GM18517 (cell line): ENCODE measurements around the gene CMIP.
"Not testable (repeated sequence)": the region's sequence is repeated elsewhere in the genome, so short reads cannot be mapped to it uniquely, and the experiment has no call there.

Experiments
- ATAC-seq: cut with Tn5 transposase; IDR thresholded peaks from one replicate; pipeline ENCODE4 v1.9.1; 2021; ENCODE audit warnings: mild to moderate bottlenecking, moderate library complexity; ENCODE audit not compliant: unreplicated experiment

CMIP gene

DNA sequence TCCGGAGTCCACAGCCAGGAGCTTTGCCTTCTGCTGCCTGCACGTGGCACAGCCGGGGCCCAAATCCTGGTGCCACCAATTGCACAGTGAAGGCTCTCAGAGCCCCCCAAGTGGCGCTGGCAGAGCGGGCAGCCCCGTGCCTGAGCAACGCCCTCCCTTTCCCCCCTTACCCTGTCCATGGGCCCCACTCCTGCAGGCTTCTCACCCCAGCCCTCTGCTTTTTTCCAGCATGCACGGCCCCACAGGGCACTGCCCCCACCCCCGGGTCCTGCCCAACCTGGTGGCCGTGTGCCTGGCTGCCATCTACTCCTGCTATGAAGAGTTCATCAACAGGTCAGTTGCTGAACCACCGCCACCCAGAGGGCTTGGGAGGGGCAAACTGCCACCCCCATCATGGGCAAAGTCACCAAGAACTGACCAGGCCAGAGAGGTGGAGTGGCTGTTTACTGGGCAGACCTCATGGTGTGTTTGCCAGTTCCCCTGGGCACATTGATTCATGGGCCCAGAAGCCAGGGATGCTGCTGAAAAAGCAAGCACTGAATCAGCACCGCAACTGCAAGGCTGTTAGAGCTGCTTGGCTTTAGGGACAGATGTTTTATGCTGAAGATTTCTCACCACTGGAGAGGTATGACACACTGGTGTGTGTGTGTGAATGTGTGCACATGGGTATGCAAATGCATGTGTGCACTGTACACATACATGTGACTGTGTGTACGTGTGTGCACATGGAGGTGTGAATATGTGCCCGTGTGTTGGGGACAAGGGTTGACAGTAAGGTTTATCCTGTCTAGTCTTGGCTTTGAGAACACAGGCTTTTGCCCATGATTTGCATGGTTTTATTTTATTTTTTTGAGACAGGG is 227.4 kb downstream of the CMIP start:
- ATAC-seq: no peak

DNA sequence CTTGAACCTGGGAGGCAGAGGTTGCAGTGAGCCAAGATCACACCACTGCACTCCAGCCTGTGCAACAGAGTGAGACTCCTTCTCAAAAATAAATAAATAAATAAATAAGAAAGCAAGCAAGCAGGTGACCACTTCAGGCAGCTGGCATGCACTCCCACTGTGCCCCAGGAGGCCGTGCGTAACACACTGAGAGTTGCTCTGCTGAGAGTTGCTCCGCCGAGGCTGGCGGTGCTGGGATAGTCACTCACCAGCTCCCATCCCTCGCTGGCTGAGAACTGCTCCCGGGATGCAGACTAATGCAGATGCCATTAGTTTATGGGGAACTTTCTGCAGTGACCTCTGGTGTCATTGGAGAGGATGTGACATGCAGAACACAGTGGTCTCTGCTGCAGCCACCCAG is 228.8 kb downstream of the CMIP start:
- no peak for ATAC-seq

DNA sequence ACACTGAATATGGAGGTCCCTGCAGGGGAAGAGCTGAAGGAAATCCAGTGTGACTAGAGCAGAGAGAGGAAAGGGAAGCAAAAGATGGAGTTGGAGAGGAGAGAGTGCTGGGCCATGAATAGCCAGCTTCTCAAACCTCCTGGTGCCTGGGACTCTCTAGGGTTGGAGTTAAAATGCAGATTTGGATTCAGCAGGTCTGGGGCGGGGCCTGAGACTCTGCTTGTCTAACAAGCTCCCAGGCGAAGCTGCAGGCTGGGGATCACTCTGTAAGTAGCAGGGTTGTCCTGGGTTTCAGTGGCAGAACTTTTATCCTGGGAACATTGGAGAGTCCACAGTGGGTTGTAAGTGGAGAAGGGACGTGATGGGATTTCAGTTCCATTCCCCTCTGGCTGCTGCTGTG is 231.1 kb downstream of the CMIP start:
- ATAC-seq: no peak

DNA sequence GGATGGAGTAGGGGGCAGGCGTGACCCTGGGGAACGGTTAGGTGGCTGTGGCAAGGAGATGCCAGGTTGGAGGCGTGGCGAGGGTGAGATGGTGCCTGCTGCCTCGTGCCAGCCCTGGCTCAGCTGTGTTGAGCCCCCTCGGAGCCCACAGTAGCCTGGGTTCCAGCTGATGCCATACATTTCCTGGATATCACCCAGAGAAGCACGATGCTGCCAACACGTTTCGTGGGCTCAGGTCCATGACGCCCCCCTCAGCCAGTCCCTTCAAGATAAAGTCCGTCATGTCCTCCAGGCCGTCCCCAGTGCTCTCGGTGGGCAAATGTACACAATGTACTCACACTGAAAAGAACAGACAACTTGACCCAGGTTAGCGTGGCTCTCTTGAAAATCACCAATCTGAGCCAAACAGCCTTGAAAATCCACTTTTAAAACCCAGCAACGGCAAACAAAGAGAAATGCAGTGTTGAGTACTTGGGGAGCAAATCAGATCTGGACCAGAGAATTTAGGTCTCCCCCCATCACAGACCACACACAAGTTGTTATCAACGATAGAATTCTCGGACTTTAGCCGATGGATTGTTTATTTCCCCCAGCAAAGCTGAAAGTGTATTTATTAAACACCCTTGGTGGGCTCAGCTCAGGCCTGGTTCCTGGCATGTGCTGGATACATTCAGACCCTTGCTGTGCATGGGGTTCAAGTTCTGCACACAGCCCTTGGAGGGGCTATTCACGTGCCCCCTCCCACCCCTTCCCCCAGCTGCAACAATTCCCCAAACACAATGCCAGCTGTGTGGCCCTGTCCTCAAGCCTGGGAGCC is 231.7 kb downstream of the CMIP start:
- no peak for ATAC-seq

DNA sequence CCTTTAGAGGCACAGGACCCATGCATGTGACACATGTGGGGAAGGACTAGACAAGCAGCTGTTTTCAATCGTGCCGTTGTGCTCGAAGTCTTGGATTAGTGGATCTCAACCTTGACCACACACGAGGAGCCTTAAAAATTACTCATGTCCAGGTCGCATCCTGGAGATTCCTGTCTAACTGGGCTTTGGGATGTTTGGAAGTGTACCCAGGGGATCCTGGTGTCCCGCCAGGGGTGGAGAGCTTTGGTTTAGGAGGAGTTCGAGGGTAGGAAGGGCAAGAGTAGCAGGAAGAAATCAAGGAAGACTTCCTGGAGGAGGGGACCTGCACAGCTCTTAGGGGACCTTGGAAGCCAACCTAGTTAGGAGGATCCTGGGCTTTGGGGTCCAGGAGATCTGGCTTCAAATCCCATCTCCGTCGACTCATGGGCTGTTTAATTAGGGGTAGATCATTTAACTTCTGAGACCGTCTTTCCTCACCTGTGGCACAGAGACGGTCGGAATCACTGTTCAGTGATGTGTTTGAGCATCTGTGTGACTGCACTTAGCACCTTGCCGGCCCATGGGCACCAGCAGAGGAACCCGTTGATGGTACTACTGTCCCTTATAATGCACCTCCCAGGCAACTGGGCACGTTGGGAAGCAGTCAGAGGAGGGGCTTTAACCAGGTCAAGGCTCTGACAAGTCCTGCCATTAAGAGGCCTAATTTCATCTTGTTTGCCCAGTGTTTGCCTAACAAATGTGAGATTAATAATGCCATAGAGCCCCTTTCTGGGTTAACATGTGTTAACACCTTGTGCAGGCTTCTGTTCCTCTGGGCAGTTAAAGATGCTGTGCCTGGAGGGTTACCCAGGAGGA is 232.5 kb downstream of the CMIP start:
- ATAC-seq: no peak

DNA sequence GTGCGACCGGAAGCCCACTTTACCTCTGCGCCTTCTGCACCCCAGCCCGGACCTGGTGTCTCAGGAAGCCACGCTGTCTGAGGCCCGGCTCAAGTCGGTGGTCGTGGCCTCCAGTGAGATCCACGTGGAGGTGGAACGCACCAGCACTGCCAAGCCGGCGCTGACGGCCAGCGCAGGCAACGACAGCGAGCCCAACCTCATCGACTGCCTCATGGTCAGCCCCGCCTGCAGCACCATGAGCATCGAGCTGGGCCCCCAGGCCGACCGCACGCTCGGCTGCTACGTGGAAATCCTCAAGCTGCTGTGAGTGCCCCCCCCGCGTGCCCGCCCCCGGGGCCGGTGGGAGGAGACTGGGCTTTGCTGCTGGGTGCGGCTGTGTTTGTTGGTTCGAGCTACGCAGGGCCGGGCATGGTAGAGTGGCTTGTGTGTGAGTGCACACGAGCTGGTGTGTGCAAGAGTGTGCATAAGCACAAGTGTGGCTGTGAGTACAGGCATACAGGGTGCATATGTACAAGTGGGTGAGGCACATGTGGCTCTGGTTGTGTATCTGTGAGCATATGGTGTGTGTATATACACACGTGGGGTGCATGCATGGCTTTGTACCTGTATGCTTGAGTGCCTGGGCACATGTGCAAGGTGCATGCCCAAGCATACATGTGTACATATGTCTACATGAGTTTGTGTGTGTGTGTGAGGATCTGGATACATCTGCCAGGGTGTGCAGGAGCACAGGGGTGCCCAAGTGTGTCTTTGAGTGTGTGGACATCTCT is 233.9 kb downstream of the CMIP start:
- no peak for ATAC-seq

DNA sequence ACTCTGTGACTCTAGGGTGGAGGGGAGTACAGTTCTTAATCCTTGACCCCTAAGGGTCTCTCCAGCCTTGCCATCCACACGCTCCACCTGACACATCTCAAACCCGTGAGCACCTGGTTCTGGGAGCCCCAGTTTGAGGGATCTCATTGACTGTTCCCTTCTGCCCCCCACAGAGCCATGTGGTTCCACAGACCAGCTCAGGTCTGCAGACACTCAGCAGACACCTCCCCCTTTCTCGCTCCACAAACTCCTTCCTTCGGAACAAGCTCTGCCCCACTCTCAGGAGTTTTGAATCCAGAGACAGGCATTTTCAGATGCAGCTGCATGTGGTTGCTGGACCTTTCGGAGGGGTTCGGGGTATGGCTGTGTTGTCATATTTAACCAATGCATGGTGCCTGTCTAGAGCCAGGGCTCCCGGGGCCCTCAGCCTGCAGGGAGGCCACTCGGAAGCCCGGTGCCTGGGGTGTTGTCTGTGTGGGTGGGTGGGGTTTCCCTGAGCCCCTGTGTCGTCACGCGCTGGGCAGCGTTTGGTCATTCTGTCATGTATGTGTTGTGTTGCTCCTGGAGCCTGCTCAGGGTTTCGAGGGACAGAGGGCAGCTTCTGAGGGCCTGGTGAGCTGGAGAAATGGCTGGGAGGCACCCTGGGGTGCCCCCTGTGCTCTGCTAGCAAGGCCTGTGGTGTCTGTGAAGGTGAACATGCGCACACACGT is 235.3 kb downstream of the CMIP start:
- ATAC-seq: no peak

DNA sequence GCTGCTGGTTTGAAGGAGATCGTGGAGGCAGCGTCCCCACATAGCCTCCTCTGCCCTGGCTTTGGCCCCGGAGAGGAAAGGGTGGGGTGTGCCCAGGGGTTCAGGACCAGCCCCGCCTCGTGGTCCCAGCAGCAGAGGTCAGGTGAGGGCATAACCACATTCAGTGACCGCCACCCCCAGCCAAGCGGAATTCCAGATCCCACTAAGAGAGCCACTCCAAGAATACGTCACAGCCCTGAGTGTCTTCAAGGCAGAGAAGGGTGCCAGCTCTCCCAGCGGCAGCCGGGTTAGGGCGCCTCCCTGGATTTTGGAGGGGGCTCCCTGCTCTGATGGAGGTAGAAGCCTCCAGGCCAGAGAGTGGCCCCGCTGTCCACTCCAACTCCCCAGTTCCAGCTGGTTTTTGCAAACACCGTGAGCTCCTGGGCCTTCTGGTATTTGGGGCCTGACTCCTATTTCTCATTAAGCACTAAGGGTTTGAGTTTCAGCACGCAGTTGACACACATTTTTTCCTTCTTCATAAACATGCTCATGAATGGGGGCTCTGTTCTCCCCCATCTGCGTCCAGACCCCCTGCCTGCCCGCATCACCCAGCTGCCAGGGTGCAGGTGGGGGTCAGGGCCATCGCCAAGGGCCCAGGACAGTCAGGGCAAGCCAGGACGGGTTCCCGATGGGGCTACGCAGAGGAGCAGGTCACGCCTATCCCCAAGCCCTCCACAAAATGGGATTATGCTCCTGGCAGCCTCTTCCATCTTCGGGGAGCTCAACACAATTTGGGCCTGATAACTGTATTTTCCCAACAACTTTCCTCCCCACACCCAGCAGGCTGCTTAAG is 236.1 kb downstream of the CMIP start:
- ATAC-seq: no peak

DNA sequence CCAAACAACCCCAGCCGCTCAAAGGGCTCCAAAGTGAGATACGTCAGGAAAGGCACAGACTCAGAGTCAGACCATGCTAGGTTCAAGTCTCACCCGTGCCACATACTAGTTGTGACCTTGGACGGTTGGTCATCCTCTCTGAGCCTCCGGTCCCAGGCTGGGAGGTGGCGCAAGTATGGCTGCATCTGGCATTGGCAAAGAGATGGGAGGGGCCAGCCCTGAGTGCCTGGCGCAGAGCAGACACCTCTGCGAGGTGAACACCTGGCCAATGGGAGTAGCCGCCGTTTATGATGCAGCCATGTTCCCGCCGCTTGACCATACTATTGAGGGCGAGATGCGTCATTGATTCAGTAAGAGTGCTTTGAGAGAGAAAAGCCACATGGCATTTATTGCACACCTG is 236.7 kb downstream of the CMIP start:
- ATAC-seq: no peak

DNA sequence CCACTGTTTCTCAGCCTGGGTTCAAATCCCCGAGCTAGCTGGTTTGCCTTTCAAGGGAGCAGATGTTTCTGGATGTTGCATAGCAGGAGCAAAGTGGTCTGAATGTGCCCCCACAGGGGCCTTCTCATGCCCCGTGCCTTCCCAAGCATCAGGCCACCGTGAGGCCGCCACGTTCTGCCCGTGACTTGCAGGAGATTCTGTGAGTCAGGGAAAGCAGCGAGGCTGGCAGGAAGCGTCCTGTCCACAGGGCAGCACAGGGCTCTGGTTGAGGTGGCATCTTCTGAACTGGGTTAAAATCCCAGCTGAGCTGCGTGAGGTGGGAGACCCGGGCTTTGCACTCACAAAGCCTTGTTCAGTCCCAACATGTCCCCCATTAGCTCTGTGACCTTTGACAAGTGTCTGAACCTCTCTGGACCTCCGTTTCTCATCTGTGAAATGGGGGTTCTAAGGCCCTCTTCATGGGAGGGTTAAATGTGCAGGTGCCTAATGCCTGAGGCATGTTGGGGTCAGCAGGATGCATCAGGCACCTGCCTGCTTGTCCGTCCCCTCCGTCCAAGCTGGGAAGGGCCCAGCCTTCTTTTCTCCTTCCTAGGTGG is 239.7 kb downstream of the CMIP start:
- ATAC-seq: no peak

DNA sequence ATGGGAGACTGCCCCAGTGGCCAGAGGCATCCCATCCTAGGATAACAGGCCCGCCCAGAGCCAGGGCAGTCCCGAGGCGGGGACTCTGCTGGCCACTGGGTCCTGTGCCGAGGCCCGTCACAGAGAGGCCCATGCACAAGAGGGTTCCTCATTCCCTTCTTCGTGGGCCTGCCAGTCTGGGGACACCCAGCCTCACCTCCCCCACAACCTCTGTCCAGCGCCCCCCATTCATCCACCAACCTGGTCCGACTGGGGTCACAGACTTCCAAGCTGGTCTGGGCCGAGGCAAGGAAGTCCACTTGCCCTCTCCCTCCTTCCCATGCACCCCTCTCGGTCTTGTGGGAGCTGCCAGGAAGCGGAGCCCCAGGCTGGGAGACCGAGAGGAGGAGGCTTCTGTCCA is 240.3 kb downstream of the CMIP start:
- ATAC-seq: no peak

DNA sequence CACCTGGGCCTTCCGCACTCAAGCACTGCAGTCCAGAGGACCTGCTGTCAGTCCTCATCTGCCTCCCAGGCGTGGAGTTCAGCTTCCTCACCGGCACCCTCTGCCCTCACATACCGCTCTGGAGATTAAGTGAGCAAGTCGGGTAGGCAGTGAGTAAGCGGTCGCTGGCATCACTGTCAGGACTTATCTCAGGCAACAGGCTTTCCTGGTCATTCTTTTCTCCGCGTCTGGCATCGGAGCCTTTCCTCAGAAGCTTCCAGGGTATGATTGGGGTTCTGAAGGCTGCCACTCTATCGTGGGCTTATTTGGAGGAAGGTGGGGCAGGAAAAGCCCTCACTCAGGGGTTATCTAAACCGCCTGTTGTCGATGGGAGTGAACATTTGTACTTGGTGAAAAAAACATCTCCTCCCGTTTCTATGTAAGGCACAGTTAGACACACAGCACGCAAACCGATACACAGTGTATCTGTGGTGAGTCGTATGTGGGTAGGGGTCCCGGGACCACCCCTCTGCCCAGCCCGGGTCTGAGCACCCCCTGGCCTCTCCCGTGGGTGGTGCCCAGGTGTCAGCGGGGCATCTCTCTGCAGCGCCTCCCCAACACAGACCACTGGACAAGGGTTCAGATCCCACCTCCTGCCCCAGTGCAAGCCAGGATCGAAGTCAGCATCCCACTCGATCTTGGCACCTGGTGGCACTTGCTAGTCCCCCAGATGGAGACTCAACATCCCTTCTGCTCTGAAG is 242.0 kb downstream of the CMIP start:
- ATAC-seq: no peak

DNA sequence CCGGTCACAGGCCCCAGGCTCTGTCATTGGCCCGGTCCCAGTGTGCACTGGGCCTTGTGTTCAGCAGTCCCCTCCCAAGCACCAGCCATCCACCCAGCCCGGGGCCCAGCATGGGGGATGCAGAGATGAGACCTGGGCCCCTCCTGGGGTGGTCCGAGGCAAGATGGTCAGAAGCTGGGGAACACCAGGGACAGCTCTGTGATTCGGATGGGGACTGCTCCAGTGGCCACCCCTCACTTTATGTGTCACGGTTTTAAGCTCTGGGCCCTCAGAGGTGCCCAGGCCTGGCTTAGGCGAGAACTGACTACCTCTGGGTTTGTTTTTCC is 242.5 kb downstream of the CMIP start:
- no peak for ATAC-seq

DNA sequence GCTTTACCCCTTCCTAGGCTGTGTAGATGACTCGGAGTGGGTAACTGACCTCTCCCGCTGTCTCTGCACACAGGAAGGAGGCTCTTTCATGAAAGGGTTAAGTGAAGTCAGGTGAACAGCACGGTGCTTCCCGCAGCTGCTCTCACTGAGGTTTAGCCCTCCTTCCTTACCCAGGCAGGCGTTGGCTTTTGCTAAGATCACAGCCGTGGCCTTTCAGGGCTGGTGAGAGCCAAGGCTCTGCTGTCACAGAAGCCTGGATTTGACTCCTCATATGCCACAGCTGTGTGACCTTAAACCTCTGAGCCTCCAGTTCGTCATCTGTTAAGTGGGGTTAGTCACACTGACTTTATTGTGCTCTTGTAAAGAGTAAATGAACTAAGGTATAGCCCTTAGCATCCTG is 243.6 kb downstream of the CMIP start:
- ATAC-seq: no peak

DNA sequence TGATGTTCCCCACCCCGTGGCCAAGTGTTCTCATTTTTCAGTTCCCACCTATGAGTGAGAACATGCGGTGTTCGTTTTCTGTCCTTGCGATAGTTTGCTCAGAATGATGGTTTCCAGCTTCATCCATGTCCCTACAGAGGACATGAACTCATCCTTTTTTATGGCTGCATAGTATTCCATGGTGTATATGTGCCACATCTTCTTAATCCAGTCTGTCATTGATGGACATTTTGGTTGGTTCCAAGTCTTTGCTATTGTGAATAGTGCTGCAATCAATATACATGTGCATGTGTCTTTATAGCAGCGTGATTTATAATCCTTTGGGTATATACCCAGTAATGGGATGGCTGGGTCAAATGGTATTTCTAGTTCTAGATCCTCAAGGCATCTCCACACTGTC is 244.2 kb downstream of the CMIP start:
- not testable (repeated sequence) for ATAC-seq

DNA sequence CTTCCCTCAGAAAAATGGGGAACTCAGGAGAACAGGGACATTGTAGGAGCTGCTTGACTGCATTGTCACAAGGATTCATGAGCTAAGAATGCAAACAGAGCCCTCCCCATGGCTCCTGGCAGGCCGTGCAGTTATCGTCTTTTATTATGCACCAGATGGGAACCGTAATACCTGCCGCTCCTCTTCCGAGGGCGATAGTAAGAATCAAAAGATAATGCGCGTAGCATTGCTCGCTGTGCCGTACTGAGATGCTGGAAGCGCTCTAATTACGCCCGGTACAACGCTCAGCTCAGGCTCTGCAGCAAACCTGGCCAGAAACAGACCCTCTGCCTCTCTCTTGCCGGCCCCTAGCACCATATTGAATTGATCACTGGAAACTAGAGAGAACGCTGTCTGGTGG is 247.4 kb downstream of the CMIP start:
- no peak for ATAC-seq

DNA sequence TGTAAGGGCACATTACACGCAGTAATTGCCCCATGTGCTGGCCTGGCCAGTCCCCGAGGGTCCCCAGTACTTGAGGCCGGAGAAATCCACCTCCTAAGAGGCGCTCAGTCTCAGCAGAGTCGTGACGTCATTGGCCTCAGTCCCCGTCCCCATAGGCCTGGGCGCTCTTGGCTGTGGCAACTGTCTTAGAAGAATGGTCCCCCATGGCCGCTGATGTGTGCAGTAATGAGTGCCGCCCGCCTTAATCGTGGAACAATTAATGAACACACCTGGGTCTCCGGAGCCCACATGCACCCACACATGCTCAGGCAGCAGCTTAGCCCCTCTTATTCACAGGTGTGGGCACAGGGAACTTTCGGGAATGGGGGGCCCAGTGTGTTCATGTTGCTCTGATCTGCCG is 248.0 kb downstream of the CMIP start:
- no peak for ATAC-seq
